MCF 10A (cell line): ENCODE results near the gene AGBL3. TPM values are rescaled to one million over a fixed set of nuclear protein-coding genes. Genes with fewer than 3 reads are reported as not detected.
A peak's percentile ranks its signal among the peaks of the same experiment; 100 is the strongest.

Experiments used
- BruUV-seq: library from RNA; stranded (reverse); fragments of 400-500 nt; replicated peaks from 2 replicates; lab custom pipeline; 2021; lab: Mats Ljungman, UMichigan
- CTCF ChIA-PET: fragments of 300-600 bp; sonication (Branson Sonifier 250); formaldehyde crosslinking; extraction: SDS; loops from one replicate; lab custom pipeline; 2021; ENCODE audit warnings: antibody characterized with exemption, inconsistent platforms; lab: Yijun Ruan, JAX
- POLR2A ChIA-PET: fragments of 300-600, 350-650 bp; sonication (Branson Sonifier 250); formaldehyde crosslinking; extraction: SDS; loops from one replicate; lab custom pipeline; 2020; ENCODE audit warnings: antibody characterized with exemption, inconsistent platforms; lab: Yijun Ruan, JAX
- DNase-seq: peaks from one replicate; pipeline ENCODE4 v3.0.0-alpha.2; 2018; ENCODE audit not compliant: unreplicated experiment
- H3K27ac Mint-ChIP-seq: one replicate; pipeline ENCODE4 v1.8.0; 2022; ENCODE audit warnings: mild to moderate bottlenecking, low read depth, mixed read lengths; ENCODE audit not compliant: unreplicated experiment
- H3K27me3 Mint-ChIP-seq: one replicate; pipeline ENCODE4 v1.8.0; 2022; ENCODE audit warnings: mixed read lengths; ENCODE audit not compliant: insufficient read depth, unreplicated experiment
- H3K36me3 Mint-ChIP-seq: one replicate; pipeline ENCODE4 v1.8.0; 2022; ENCODE audit warnings: mild to moderate bottlenecking, moderate library complexity, mixed read lengths; ENCODE audit not compliant: insufficient read depth, unreplicated experiment
- H3K4me1 Mint-ChIP-seq: one replicate; pipeline ENCODE4 v1.8.0; 2022; ENCODE audit warnings: mixed read lengths; ENCODE audit not compliant: insufficient read depth, unreplicated experiment
- H3K4me3 Mint-ChIP-seq: one replicate; pipeline ENCODE4 v1.8.0; 2022; ENCODE audit warnings: mild to moderate bottlenecking, moderate library complexity, mixed read lengths; ENCODE audit not compliant: unreplicated experiment
- H3K9me3 Mint-ChIP-seq: one replicate; pipeline ENCODE4 v1.8.0; 2022; ENCODE audit warnings: mixed read lengths; ENCODE audit not compliant: unreplicated experiment
- intact Hi-C: fragments of 100-400 bp; cut with micrococcal nuclease; formaldehyde crosslinking; loops from 2 replicates; pipeline ENCODE4 v1.14.1; 2022
- total RNA-seq: library from RNA; stranded (reverse); gene quantifications from 2 replicates; pipeline ENCODE4 v1.2.3, GENCODE V29; 2022
- TF ChIP-seq, protein P1 (sequence below): fragments of 200-600 bp; IDR thresholded peaks from one replicate; pipeline ENCODE4 v1.8.0; 2022; ENCODE audit warnings: antibody characterized with exemption, mild to moderate bottlenecking; ENCODE audit not compliant: unreplicated experiment

AGBL3 gene
- total RNA-seq, 1 experiment from 2014 or later: 1.8 TPM

DNA sequence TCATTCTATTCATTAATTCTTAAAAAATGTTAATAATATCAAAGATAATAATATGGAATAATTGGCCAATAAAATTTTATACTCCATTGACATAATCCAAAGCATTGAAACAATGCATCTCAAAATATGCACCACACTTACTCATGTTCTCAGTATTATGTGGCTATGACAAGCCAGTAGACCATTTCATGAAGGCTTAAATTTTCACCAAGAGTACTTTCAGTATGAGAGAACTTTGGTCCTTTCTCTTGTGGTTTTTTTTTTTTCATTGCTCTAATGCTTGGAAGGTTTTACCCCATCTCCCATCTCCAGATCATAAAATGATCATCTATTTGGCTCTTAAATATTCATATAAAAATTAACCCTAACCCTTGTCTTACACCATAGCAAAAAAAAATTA lies 116.1 kb downstream of the AGBL3 start:
- Mint-ChIP-seq H3K4me1 (no peaks in the 10 kb centered on the region), H3K27me3 (no peaks in the 10 kb centered on the region), H3K36me3 (no peaks in the 10 kb centered on the region), H3K4me3 (no peak overlapping the region), H3K27ac (no peak overlapping the region), H3K9me3 (no peaks in the 10 kb centered on the region)
- TF ChIP-seq, protein P1, sequence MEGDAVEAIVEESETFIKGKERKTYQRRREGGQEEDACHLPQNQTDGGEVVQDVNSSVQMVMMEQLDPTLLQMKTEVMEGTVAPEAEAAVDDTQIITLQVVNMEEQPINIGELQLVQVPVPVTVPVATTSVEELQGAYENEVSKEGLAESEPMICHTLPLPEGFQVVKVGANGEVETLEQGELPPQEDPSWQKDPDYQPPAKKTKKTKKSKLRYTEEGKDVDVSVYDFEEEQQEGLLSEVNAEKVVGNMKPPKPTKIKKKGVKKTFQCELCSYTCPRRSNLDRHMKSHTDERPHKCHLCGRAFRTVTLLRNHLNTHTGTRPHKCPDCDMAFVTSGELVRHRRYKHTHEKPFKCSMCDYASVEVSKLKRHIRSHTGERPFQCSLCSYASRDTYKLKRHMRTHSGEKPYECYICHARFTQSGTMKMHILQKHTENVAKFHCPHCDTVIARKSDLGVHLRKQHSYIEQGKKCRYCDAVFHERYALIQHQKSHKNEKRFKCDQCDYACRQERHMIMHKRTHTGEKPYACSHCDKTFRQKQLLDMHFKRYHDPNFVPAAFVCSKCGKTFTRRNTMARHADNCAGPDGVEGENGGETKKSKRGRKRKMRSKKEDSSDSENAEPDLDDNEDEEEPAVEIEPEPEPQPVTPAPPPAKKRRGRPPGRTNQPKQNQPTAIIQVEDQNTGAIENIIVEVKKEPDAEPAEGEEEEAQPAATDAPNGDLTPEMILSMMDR: no peak
- no peak for DNase-seq
- CTCF ChIA-PET: no interaction called here
- POLR2A ChIA-PET: no interaction called here
- intact Hi-C loops: no loop called here
- BruUV-seq: no TSS peak

DNA sequence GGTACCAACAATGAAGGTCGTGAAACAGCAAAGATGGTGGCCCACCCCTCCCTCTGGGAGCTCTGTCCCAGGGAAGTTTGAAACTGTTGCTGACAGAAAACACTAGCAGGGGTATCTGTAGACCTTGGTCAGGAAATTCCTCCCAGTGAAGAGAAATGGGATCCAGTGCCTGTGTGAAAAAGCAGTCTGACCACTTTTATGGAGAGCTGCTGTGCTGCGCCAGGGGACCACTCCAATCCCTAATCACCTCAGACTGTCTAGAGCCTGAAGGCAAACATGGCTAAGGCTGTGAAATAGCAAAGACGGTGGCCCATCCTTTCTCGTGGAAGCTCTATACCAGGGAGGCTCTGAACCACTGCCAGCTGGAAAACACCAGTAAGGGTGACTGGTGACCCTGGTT lies 123.3 kb downstream of the AGBL3 start:
- Mint-ChIP-seq H3K4me3 (no peak overlapping the region), H3K9me3 (no peaks in the 10 kb centered on the region), H3K36me3 (no peaks in the 10 kb centered on the region), H3K27ac (no peak overlapping the region), H3K4me1 (no peaks in the 10 kb centered on the region), H3K27me3 (no peaks in the 10 kb centered on the region)
- TF ChIP-seq, protein P1: no peak
- intact Hi-C loops: no loop called here
- BruUV-seq: no TSS peak
- CTCF ChIA-PET: interaction anchor here (0.6 to 1.2 kb wide), 3 partner anchors 9 to 33 kb away, joined by 3 to 4 read pairs (median 3); no protein-coding TSS in a partner anchor
- DNase-seq: no peak
- POLR2A ChIA-PET: no interaction called here

DNA sequence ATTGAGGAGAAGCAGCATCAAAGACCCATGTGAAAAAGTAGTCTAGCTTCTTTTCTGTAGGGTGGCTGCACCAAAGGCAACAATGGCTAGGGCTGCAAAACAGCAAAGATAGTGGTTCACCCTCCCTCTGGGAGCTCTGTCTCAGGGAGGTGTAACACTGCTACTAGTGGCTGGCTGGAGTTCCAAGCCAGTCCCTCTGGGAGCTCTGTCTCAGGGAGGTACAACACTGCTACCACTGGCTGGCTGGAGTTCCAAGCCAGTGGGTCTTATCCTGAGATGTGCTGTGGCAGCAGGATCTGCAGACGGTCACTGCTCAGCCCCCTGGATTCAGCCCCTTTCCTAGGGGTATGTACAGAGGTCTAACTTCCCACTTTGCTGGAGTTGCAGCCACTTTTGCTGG lies 123.7 kb downstream of the AGBL3 start:
- Mint-ChIP-seq H3K9me3 (no peaks in the 10 kb centered on the region), H3K36me3 (no peaks in the 10 kb centered on the region), H3K4me3 (no peak overlapping the region), H3K27me3 (no peaks in the 10 kb centered on the region), H3K27ac (no peak overlapping the region), H3K4me1 (no peaks in the 10 kb centered on the region)
- BruUV-seq: no TSS peak
- TF ChIP-seq, protein P1: no peak
- intact Hi-C loops: no loop called here
- no peak for DNase-seq
- POLR2A ChIA-PET: no interaction called here
- CTCF ChIA-PET: interaction anchor here (0.6 to 1.2 kb wide), 2 partner anchors 9 to 32 kb away, joined by 3 to 4 read pairs; no protein-coding TSS in a partner anchor

DNA sequence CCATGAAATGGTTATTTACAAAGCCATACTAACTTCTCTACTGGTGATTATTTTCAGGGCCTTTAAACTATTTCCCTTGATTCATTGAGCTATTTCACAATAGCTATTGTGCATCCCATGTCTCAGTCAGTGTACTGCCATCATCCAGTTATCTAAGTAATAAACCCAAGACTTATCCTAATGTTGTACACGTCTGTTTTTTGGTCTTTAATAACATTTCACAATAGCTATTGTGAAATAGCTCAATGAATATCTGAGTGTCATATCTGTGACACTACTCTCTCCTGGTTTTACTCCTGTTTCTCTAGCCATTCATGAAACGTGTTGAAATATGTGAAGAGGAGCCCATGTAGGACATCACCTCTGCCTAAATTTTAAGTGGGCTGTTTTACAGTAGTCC lies 125.1 kb downstream of the AGBL3 start:
- no peak overlapping the region for H3K4me3 Mint-ChIP-seq
- intact Hi-C loops: no loop called here

More for the DNA sequence above, 125.1 kb downstream of the AGBL3 start:
- TF ChIP-seq, protein P1: no peak
- no TSS peak for BruUV-seq
- no peaks in the 10 kb centered on the region for H3K27me3 Mint-ChIP-seq
- ChIA-PET CTCF (no interaction called here), POLR2A (no interaction called here)
- no peaks in the 10 kb centered on the region for H3K4me1 Mint-ChIP-seq
- peak; percentile 15 for DNase-seq
- H3K9me3 Mint-ChIP-seq: no peaks in the 10 kb centered on the region
- H3K27ac Mint-ChIP-seq: no peak overlapping the region
- no peaks in the 10 kb centered on the region for H3K36me3 Mint-ChIP-seq
